Astrocyte (in vitro differentiated cells and primary cell): ENCODE data around the gene MAPKBP1. TPM values are rescaled to one million over a fixed set of nuclear protein-coding genes. Genes with fewer than 3 reads are reported as not detected.

Experiments used
- DNase-seq: peaks from one replicate; pipeline ENCODE4 v3.0.0-alpha.2; 2010; ENCODE audit warnings: low read depth
- FAIRE-seq: peaks from 2 replicates; lab custom pipeline; 2011; peaks lifted over from hg19 to GRCh38; lab: Jason Lieb, UNC
- H2AFZ ChIP-seq: 2 replicates; pipeline ENCODE4 v1.6.0; 2012; ENCODE audit warnings: low read depth, low read length, inconsistent platforms
- H3K27ac ChIP-seq: 2 replicates; pipeline ENCODE4 v1.5.1; 2011; ENCODE audit warnings: low read depth, low read length, inconsistent platforms
- H3K27me3 ChIP-seq: 2 replicates; pipeline ENCODE4 v1.6.0; 2011; ENCODE audit warnings: low read length, inconsistent platforms; ENCODE audit not compliant: insufficient read depth
- H3K36me3 ChIP-seq: 2 replicates; pipeline ENCODE4 v1.5.1; 2011; ENCODE audit warnings: low read length, inconsistent platforms; ENCODE audit not compliant: insufficient read depth
- H3K4me1 ChIP-seq: 2 replicates; pipeline ENCODE4 v1.5.1; 2011; ENCODE audit warnings: low read length, inconsistent platforms; ENCODE audit not compliant: insufficient read depth
- H3K4me2 ChIP-seq: 2 replicates; pipeline ENCODE4 v1.6.0; 2012; ENCODE audit warnings: low read length, inconsistent platforms
- H3K4me3 ChIP-seq: 2 replicates; pipeline ENCODE4 v1.5.1; 2011; ENCODE audit warnings: low read depth, mild to moderate bottlenecking, low read length, inconsistent platforms; ENCODE audit not compliant: insufficient read depth
- H3K79me2 ChIP-seq: 2 replicates; pipeline ENCODE4 v1.6.0; 2012; ENCODE audit warnings: mild to moderate bottlenecking, low read length, inconsistent platforms; ENCODE audit not compliant: insufficient read depth
- H3K9ac ChIP-seq: 2 replicates; pipeline ENCODE4 v1.6.0; 2012; ENCODE audit warnings: mild to moderate bottlenecking, low read length, inconsistent platforms
- H3K9me3 ChIP-seq: 2 replicates; pipeline ENCODE4 v1.5.1; 2012; ENCODE audit warnings: low read depth, mild to moderate bottlenecking, low read length, inconsistent platforms; ENCODE audit not compliant: insufficient read depth
- H4K20me1 ChIP-seq: 2 replicates; pipeline ENCODE4 v1.6.0; 2012; ENCODE audit warnings: low read length, inconsistent platforms; ENCODE audit not compliant: insufficient read depth
- H3K27ac Mint-ChIP-seq: one replicate; pipeline ENCODE4 v1.8.0; 2021; ENCODE audit warnings: mild to moderate bottlenecking, mixed read lengths; ENCODE audit not compliant: unreplicated experiment
- H3K27me3 Mint-ChIP-seq: one replicate; pipeline ENCODE4 v1.8.0; 2021; ENCODE audit warnings: low read depth, mixed read lengths; ENCODE audit not compliant: unreplicated experiment
- H3K36me3 Mint-ChIP-seq: one replicate; pipeline ENCODE4 v1.8.0; 2021; ENCODE audit warnings: low read depth, mixed read lengths; ENCODE audit not compliant: unreplicated experiment
- H3K4me1 Mint-ChIP-seq: one replicate; pipeline ENCODE4 v1.8.0; 2021; ENCODE audit warnings: low read depth, mixed read lengths; ENCODE audit not compliant: unreplicated experiment
- H3K4me3 Mint-ChIP-seq: one replicate; pipeline ENCODE4 v1.8.0; 2021; ENCODE audit warnings: mild to moderate bottlenecking, moderate library complexity, mixed read lengths; ENCODE audit not compliant: unreplicated experiment
- H3K9me3 Mint-ChIP-seq: one replicate; pipeline ENCODE4 v1.8.0; 2021; ENCODE audit warnings: mild to moderate bottlenecking, mixed read lengths; ENCODE audit not compliant: unreplicated experiment
- EZH2 ChIP-seq: IDR thresholded peaks from 2 replicates; pipeline ENCODE4 v1.6.1; 2012; ENCODE audit warnings: mild to moderate bottlenecking, low read length, inconsistent platforms; ENCODE audit not compliant: insufficient read depth
- total RNA-seq: library from RNA; stranded (reverse); gene quantifications from 2 replicates; pipeline ENCODE4 v1.2.1, GENCODE V29; 2021
- TF ChIP-seq, protein P1 (sequence below): IDR thresholded peaks from 2 replicates; pipeline ENCODE4 v1.5.1; 2011; ENCODE audit warnings: low read depth, mild to moderate bottlenecking, inconsistent platforms, low read length, moderate library complexity; ENCODE audit not compliant: insufficient read depth

MAPKBP1 gene
- total RNA-seq, 1 donor from 2014 or later: 30.8 TPM

DNA sequence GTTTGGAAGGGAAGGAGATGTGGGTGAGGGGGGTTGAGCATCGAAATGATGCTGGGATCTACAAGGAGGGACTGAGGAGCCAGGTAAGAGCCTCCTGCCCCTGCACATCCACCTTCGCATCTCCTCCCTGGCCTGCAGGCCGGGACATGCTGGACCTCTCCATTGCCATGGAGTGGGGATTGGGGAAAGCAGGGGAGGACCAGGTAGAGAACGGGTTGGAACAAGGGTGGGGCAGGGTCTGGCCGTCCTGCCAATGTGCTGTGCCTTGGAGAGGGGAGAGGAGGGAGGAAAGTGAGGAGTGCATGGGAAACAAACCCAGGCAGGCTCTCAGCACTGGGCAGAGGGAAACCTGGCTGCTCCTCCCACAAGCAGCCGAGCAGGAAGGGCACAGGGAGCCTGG, 74.9 kb downstream of the MAPKBP1 start:
- Mint-ChIP-seq H3K4me1 (peaks cover 5% of the 10 kb centered on the region), H3K36me3 (peaks cover 16% of the 10 kb centered on the region), H3K27me3 (peaks cover 4% of the 10 kb centered on the region), H3K9me3 (no peaks in the 10 kb centered on the region), H3K27ac (no peak overlapping the region), H3K4me3 (no peak overlapping the region)
- H3K4me2 ChIP-seq: no peak overlapping the region
- DNase-seq (no peak), FAIRE-seq (no peak)
- H3K9ac ChIP-seq: no peak overlapping the region
- H3K4me3 ChIP-seq: no peak overlapping the region
- no peaks in the 10 kb centered on the region for H4K20me1 ChIP-seq
- H3K79me2 ChIP-seq: no peaks in the 10 kb centered on the region
- no peak for TF ChIP-seq EZH2
- TF ChIP-seq, protein P1, sequence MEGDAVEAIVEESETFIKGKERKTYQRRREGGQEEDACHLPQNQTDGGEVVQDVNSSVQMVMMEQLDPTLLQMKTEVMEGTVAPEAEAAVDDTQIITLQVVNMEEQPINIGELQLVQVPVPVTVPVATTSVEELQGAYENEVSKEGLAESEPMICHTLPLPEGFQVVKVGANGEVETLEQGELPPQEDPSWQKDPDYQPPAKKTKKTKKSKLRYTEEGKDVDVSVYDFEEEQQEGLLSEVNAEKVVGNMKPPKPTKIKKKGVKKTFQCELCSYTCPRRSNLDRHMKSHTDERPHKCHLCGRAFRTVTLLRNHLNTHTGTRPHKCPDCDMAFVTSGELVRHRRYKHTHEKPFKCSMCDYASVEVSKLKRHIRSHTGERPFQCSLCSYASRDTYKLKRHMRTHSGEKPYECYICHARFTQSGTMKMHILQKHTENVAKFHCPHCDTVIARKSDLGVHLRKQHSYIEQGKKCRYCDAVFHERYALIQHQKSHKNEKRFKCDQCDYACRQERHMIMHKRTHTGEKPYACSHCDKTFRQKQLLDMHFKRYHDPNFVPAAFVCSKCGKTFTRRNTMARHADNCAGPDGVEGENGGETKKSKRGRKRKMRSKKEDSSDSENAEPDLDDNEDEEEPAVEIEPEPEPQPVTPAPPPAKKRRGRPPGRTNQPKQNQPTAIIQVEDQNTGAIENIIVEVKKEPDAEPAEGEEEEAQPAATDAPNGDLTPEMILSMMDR: no peak
- H3K9me3 ChIP-seq: no peaks in the 10 kb centered on the region
- H3K36me3 ChIP-seq: peaks cover 3% of the 10 kb centered on the region
- no peak overlapping the region for H3K27ac ChIP-seq
- H2AFZ ChIP-seq: no peak overlapping the region
- H3K4me1 ChIP-seq: no peaks in the 10 kb centered on the region
- H3K27me3 ChIP-seq: no peaks in the 10 kb centered on the region

DNA sequence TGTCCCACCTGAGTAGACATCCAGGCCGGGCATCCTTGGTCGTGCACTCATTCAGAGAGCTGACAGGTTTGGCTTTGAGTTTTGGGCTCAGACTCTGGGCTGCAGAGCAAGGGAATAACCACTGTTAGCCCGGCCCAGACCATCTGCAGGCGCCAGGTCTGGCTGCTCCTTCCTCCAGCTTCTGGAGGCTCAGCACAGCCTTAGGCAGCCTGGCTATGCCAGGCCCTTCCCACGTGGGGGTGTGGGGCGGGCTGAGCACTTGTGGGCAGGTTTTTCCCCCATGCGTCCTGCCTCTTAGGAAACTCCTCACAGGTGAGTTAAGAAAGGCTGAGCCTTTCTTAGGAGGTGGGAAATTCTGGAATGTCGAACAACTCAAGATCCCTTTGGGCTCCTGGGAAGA, 75.6 kb downstream of the MAPKBP1 start:
- H3K27ac Mint-ChIP-seq: no peak overlapping the region

More for the DNA sequence above, 75.6 kb downstream of the MAPKBP1 start:
- no peaks in the 10 kb centered on the region for H3K27me3 ChIP-seq
- Mint-ChIP-seq H3K9me3 (no peaks in the 10 kb centered on the region), H3K27me3 (peaks cover 6% of the 10 kb centered on the region), H3K4me1 (peaks cover 5% of the 10 kb centered on the region), H3K4me3 (no peak overlapping the region), H3K36me3 (peaks cover 16% of the 10 kb centered on the region)
- no peak for FAIRE-seq
- H3K9me3 ChIP-seq: no peaks in the 10 kb centered on the region
- H3K4me2 ChIP-seq: no peak overlapping the region
- no peak for TF ChIP-seq EZH2
- TF ChIP-seq, protein P1: no peak
- no peak overlapping the region for H3K4me3 ChIP-seq
- H2AFZ ChIP-seq: no peak overlapping the region
- H3K36me3 ChIP-seq: peaks cover 3% of the 10 kb centered on the region
- no peak for DNase-seq
- no peaks in the 10 kb centered on the region for H3K4me1 ChIP-seq
- no peak overlapping the region for H3K9ac ChIP-seq
- H3K79me2 ChIP-seq: no peaks in the 10 kb centered on the region
- H3K27ac ChIP-seq: no peak overlapping the region
- no peaks in the 10 kb centered on the region for H4K20me1 ChIP-seq
